ENCODE data around the gene CYP3A7.
"Not testable (repeated sequence)": the region's sequence is repeated elsewhere in the genome, so short reads cannot be mapped to it uniquely, and the experiment has no call there.

Gene CYP3A7

GRCh38 chr7:99694201-99694911 lies 40.6 kb downstream of the CYP3A7 start:
- CTCF ChIA-PET: no interaction called here
- TF ChIP-seq BHLHE40 (IDR thresholded peaks at IDR 0.05; ENCODE audit: borderline replicate concordance) (no peak), TARDBP (IDR thresholded peaks at IDR 0.05) (no peak), FOXM1 (IDR thresholded peaks at IDR 0.05; ENCODE audit: borderline replicate concordance) (no peak), ELF4 (IDR thresholded peaks at IDR 0.05) (no peak), LEF1 (IDR thresholded peaks at IDR 0.05; ENCODE audit: borderline replicate concordance) (no peak), ARNT (IDR thresholded peaks at IDR 0.05) (no peak), NFRKB (IDR thresholded peaks at IDR 0.05) (no peak), L3MBTL2 (conservative IDR thresholded peaks at IDR 0.05) (no peak), ZNF384 (IDR thresholded peaks at IDR 0.05) (no peak), CTBP1 (IDR thresholded peaks at IDR 0.05; ENCODE audit: borderline replicate concordance) (no peak), PKNOX1 (IDR thresholded peaks at IDR 0.05) (no peak), FOXK2 (IDR thresholded peaks at IDR 0.05) (no peak), SUZ12 (IDR thresholded peaks at IDR 0.05) (no peak), HDGF (IDR thresholded peaks at IDR 0.05; ENCODE audit: borderline replicate concordance) (no peak), FOXA1 (IDR thresholded peaks at IDR 0.05) (no peak), SP1 (IDR thresholded peaks at IDR 0.05) (no peak)
- POLR2A ChIA-PET: interaction anchor here (1.0 kb wide), 1 partner anchor 78 kb away, joined by 4 read pairs; the partner anchor contains the start of gene ZSCAN25
- DNase-seq (ENCODE audit: extremely low spot score): no peak

- TF ChIP-seq L3MBTL2 (conservative IDR thresholded peaks at IDR 0.05): no peak
- TF ChIP-seq HDGF (IDR thresholded peaks at IDR 0.05; ENCODE audit: borderline replicate concordance): no peak
- no peak for TF ChIP-seq FOXA1 (IDR thresholded peaks at IDR 0.05)
- TF ChIP-seq BHLHE40 (IDR thresholded peaks at IDR 0.05; ENCODE audit: borderline replicate concordance): no peak
- no peak for TF ChIP-seq FOXK2 (IDR thresholded peaks at IDR 0.05)
- no peak for TF ChIP-seq SUZ12 (IDR thresholded peaks at IDR 0.05)
- no peak for TF ChIP-seq TARDBP (IDR thresholded peaks at IDR 0.05)
- no peak for TF ChIP-seq ELF4 (IDR thresholded peaks at IDR 0.05)
- no peak for TF ChIP-seq FOXM1 (IDR thresholded peaks at IDR 0.05; ENCODE audit: borderline replicate concordance)
- TF ChIP-seq ZNF384 (IDR thresholded peaks at IDR 0.05): no peak
- POLR2A ChIA-PET: interaction anchor here (1.0 kb wide), 1 partner anchor 77 kb away, joined by 4 read pairs; the partner anchor contains the start of gene ZSCAN25
- peak; percentile 8 for DNase-seq (ENCODE audit: extremely low spot score)
- CTCF ChIA-PET: no interaction called here
These were observed 41.4 kb downstream of the CYP3A7 start for GRCh38 chr7:99693427-99694200.

- TF ChIP-seq FOXK2 (IDR thresholded peaks at IDR 0.05): no peak
- TF ChIP-seq CTBP1 (IDR thresholded peaks at IDR 0.05; ENCODE audit: borderline replicate concordance): no peak
- TF ChIP-seq L3MBTL2 (conservative IDR thresholded peaks at IDR 0.05): no peak
- no peak for TF ChIP-seq ZNF384 (IDR thresholded peaks at IDR 0.05)
- TF ChIP-seq FOXA1 (IDR thresholded peaks at IDR 0.05): no peak
- TF ChIP-seq PKNOX1 (IDR thresholded peaks at IDR 0.05): no peak
- no peak for TF ChIP-seq SP1 (IDR thresholded peaks at IDR 0.05)
- no peak for TF ChIP-seq HDGF (IDR thresholded peaks at IDR 0.05; ENCODE audit: borderline replicate concordance)
- no peak for TF ChIP-seq FOXM1 (IDR thresholded peaks at IDR 0.05; ENCODE audit: borderline replicate concordance)
- no peak for TF ChIP-seq BHLHE40 (IDR thresholded peaks at IDR 0.05; ENCODE audit: borderline replicate concordance)
- TF ChIP-seq ELF4 (IDR thresholded peaks at IDR 0.05): no peak
- no peak for TF ChIP-seq LEF1 (IDR thresholded peaks at IDR 0.05; ENCODE audit: borderline replicate concordance)
- TF ChIP-seq ARNT (IDR thresholded peaks at IDR 0.05): no peak
- POLR2A ChIA-PET: interaction anchor here (1.0 kb wide), 1 partner anchor 77 kb away, joined by 4 read pairs; the partner anchor contains the start of gene ZSCAN25
- no peak for DNase-seq (ENCODE audit: extremely low spot score)
- CTCF ChIA-PET: no interaction called here
These were observed 41.9 kb downstream of the CYP3A7 start for GRCh38 chr7:99693100-99693426.

- DNase-seq (ENCODE audit: extremely low spot score); POLR2A ChIA-PET; CTCF ChIA-PET: not testable (repeated sequence)
These were observed 42.4 kb downstream of the CYP3A7 start for GRCh38 chr7:99692563-99692962.

GRCh38 chr7:99691658-99692057 lies 43.3 kb downstream of the CYP3A7 start:
- POLR2A ChIA-PET; CTCF ChIA-PET; DNase-seq (ENCODE audit: extremely low spot score): not testable (repeated sequence)

GRCh38 chr7:99690918-99691317 lies 44.1 kb downstream of the CYP3A7 start:
- CTCF ChIA-PET; DNase-seq (ENCODE audit: extremely low spot score): not testable (repeated sequence)

GRCh38 chr7:99685871-99686608 lies 49.0 kb downstream of the CYP3A7 start:
- POLR2A ChIA-PET; CTCF ChIA-PET; DNase-seq (ENCODE audit: extremely low spot score): not testable (repeated sequence)

More at GRCh38 chr7:99690918-99691317, 44.1 kb downstream of the CYP3A7 start:
- POLR2A ChIA-PET: not testable (repeated sequence)

All from HEK293T (cell line).